ENCODE results near the gene ZNF716.
"Not testable (repeated sequence)": the region's sequence is repeated elsewhere in the genome, so short reads cannot be mapped to it uniquely, and the experiment has no call there.

DNA sequence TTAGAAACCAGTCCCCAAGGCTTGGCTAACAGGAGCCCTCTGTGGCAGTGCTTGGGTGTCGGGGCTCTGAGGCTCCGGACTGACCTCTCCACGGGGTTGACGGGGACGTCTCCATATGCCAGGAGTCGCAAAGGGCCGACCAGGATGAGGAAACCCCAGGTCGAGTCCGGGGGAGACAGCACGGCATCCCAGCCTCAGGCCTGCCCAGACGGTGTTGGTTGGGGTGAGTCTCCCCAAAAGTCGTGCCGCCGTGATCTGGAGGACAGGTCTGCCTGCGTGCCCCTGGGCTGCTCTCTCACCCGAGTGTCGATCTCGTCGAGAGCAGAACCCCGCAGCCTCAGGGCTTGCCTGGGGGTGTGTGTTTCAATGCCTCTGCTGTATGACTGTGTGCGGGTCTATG lies 35.0 kb downstream of the ZNF716 start:
- not testable (repeated sequence) for TF ChIP-seq CTCF, POLR2A (IDR thresholded peaks at IDR 0.05)
